ENCODE results near the gene MRPS5.

GRCh38 chr2:95073856-95074662 is 47.5 kb downstream of the MRPS5 start:
- TF ChIP-seq GATA2 (IDR thresholded peaks at IDR 0.05; ENCODE audit: low read depth, low read length) (no peak), GATA3 (IDR thresholded peaks at IDR 0.05; ENCODE audit: low read depth, low read length) (no peak)

Data from SH-SY5Y (cell line).